Fibroblast of pulmonary artery (primary cell): ENCODE results near the gene LATS2.

ENCODE experiments used
- DNase-seq: peaks from one replicate; pipeline ENCODE4 v3.0.0-alpha.2; 2010; ENCODE audit warnings: low read depth
- H3K4me3 ChIP-seq: replicated peaks from 2 replicates; pipeline ENCODE4 v1.5.1; 2011; ENCODE audit warnings: low read depth, mild to moderate bottlenecking, control low read depth, low read length, moderate library complexity
- TF ChIP-seq, protein P1 (sequence below): IDR thresholded peaks from 2 replicates; pipeline ENCODE4 v1.5.1; 2011; ENCODE audit warnings: mild to moderate bottlenecking, control low read depth, low read length, inconsistent platforms; ENCODE audit errors: missing control alignments

Gene LATS2

DNA sequence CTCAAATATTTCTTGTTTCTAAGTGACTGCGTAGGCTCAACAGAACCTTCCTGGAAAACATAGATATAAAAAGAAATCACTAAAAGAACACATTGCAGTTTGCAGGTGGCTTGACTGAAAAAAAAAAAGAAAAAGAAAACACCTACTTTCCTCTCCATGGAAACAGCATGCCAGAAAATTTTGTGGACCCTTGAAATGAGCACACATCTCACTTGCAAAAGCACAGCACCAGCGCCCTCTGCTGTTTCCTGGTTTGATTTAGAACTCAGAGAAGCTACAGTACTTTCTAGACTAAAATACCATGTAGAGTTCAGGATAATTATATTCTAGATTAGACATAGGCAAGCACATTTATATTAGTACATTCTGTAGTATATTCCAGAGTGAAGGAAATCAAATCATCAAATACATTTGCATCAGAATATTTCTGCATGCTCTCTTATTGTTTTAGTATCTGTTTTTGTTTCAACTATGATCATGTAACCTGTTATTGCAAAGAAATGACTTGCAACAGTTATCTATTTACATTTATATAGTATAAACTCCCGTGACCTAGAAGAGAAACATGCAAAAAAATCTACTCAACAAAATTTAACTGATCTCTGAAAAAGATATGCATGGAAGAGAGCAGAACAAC lies 136.5 kb downstream of the LATS2 start:
- DNase-seq, result peak; percentile 91
- no peak overlapping the region for H3K4me3 ChIP-seq
- TF ChIP-seq, protein P1, sequence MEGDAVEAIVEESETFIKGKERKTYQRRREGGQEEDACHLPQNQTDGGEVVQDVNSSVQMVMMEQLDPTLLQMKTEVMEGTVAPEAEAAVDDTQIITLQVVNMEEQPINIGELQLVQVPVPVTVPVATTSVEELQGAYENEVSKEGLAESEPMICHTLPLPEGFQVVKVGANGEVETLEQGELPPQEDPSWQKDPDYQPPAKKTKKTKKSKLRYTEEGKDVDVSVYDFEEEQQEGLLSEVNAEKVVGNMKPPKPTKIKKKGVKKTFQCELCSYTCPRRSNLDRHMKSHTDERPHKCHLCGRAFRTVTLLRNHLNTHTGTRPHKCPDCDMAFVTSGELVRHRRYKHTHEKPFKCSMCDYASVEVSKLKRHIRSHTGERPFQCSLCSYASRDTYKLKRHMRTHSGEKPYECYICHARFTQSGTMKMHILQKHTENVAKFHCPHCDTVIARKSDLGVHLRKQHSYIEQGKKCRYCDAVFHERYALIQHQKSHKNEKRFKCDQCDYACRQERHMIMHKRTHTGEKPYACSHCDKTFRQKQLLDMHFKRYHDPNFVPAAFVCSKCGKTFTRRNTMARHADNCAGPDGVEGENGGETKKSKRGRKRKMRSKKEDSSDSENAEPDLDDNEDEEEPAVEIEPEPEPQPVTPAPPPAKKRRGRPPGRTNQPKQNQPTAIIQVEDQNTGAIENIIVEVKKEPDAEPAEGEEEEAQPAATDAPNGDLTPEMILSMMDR, result peak; percentile 85

DNA sequence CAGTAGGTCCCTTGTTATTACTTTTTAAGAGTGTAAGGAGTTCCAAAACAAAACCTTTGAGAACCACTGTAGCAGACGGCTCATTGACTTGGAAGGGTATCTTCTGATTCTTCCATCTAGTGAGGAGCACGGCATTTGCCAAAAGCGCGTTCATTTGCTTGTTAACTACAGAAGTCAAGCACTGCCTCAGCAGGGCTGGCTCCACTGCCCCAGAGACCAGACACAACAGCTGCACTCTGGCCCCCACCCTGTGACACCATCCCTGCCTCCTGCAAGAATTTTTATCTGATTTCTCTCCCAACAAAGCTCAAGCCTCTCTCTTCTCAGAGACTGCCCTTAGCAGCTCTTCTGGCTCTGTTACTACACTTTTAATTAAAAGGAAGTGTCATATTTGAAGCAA lies 138.1 kb downstream of the LATS2 start:
- TF ChIP-seq, protein P1, result no peak
- no peak for DNase-seq
- no peak overlapping the region for H3K4me3 ChIP-seq
